Dendritic cell treated with granulocyte-macrophage colony-stimulating factor and Interleukin-4, amounts not matched to agents 40 ng/mL and 50 ng/mL, for 4 days (primary cell): ENCODE data around the gene LRRC7.

Source experiments
- H3K27ac Mint-ChIP-seq: one replicate; pipeline ENCODE4 v1.8.0; 2022; ENCODE audit warnings: mild to moderate bottlenecking, mixed read lengths
- H3K27me3 Mint-ChIP-seq: one replicate; pipeline ENCODE4 v1.8.0; 2022; ENCODE audit warnings: mild to moderate bottlenecking, mixed read lengths
- H3K36me3 Mint-ChIP-seq: one replicate; pipeline ENCODE4 v1.8.0; 2022; ENCODE audit warnings: low read depth, mixed read lengths
- H3K4me1 Mint-ChIP-seq: one replicate; pipeline ENCODE4 v1.8.0; 2022; ENCODE audit warnings: low read depth, mixed read lengths
- H3K4me3 Mint-ChIP-seq: one replicate; pipeline ENCODE4 v1.8.0; 2022; ENCODE audit warnings: mild to moderate bottlenecking, moderate library complexity, mixed read lengths
- H3K9me3 Mint-ChIP-seq: one replicate; pipeline ENCODE4 v1.8.0; 2022; ENCODE audit warnings: mixed read lengths
- intact Hi-C: fragments of 100-400 bp; cut with micrococcal nuclease; formaldehyde crosslinking; loops from one replicate; pipeline ENCODE4 v1.15.0; 2022

The LRRC7 gene

GRCh38 chr1:69976896-69977295, 409.2 kb downstream of the LRRC7 start:
- Mint-ChIP-seq H3K27me3 (no peaks in the 10 kb centered on the region), H3K4me1 (no peaks in the 10 kb centered on the region), H3K4me3 (no peak overlapping the region), H3K27ac (no peak overlapping the region), H3K36me3 (no peaks in the 10 kb centered on the region), H3K9me3 (no peaks in the 10 kb centered on the region)
- intact Hi-C loops: no loop called here

- Mint-ChIP-seq H3K27me3 (no peaks in the 10 kb centered on the region), H3K36me3 (no peaks in the 10 kb centered on the region), H3K27ac (no peak overlapping the region), H3K4me3 (no peak overlapping the region), H3K4me1 (no peaks in the 10 kb centered on the region), H3K9me3 (peaks cover 10% of the 10 kb centered on the region)
- intact Hi-C loops: no loop called here
These were observed 415.3 kb downstream of the LRRC7 start for GRCh38 chr1:69982992-69983391.

- no peaks in the 10 kb centered on the region for H3K36me3 Mint-ChIP-seq
- H3K4me3 Mint-ChIP-seq: no peak overlapping the region
- intact Hi-C loops: no loop called here
- no peaks in the 10 kb centered on the region for H3K27me3 Mint-ChIP-seq
- peaks cover 10% of the 10 kb centered on the region for H3K9me3 Mint-ChIP-seq
- H3K4me1 Mint-ChIP-seq: peaks cover 6% of the 10 kb centered on the region
- no peak overlapping the region for H3K27ac Mint-ChIP-seq
These were observed 417.7 kb downstream of the LRRC7 start for GRCh38 chr1:69985376-69985775.

GRCh38 chr1:69985901-69986439, 418.2 kb downstream of the LRRC7 start:
- Mint-ChIP-seq H3K4me3 (no peak overlapping the region), H3K27ac (no peak overlapping the region), H3K9me3 (peaks cover 10% of the 10 kb centered on the region), H3K36me3 (no peaks in the 10 kb centered on the region), H3K4me1 (peaks cover 6% of the 10 kb centered on the region), H3K27me3 (no peaks in the 10 kb centered on the region)
- intact Hi-C loops: no loop called here

GRCh38 chr1:69987881-69988280, 420.2 kb downstream of the LRRC7 start:
- peaks cover 6% of the 10 kb centered on the region for H3K4me1 Mint-ChIP-seq
- no peak overlapping the region for H3K27ac Mint-ChIP-seq
- no peak overlapping the region for H3K4me3 Mint-ChIP-seq
- no peaks in the 10 kb centered on the region for H3K36me3 Mint-ChIP-seq
- peaks cover 10% of the 10 kb centered on the region for H3K9me3 Mint-ChIP-seq
- intact Hi-C loops: no loop called here
- H3K27me3 Mint-ChIP-seq: no peaks in the 10 kb centered on the region

- no peak overlapping the region for H3K4me3 Mint-ChIP-seq
- H3K27me3 Mint-ChIP-seq: no peaks in the 10 kb centered on the region
- H3K4me1 Mint-ChIP-seq: peaks cover 6% of the 10 kb centered on the region
- H3K36me3 Mint-ChIP-seq: no peaks in the 10 kb centered on the region
- intact Hi-C loops: no loop called here
- H3K9me3 Mint-ChIP-seq: no peaks in the 10 kb centered on the region
- no peak overlapping the region for H3K27ac Mint-ChIP-seq
These were observed 423.9 kb downstream of the LRRC7 start for GRCh38 chr1:69991644-69992043.

GRCh38 chr1:69992594-69992993, 424.9 kb downstream of the LRRC7 start:
- H3K4me1 Mint-ChIP-seq: peaks cover 6% of the 10 kb centered on the region
- no peaks in the 10 kb centered on the region for H3K9me3 Mint-ChIP-seq
- H3K36me3 Mint-ChIP-seq: no peaks in the 10 kb centered on the region
- no peak overlapping the region for H3K27ac Mint-ChIP-seq
- H3K4me3 Mint-ChIP-seq: no peak overlapping the region
- intact Hi-C loops: no loop called here
- H3K27me3 Mint-ChIP-seq: no peaks in the 10 kb centered on the region

- Mint-ChIP-seq H3K27me3 (no peaks in the 10 kb centered on the region), H3K4me1 (peaks cover 2% of the 10 kb centered on the region), H3K27ac (no peak overlapping the region), H3K36me3 (no peaks in the 10 kb centered on the region), H3K9me3 (no peaks in the 10 kb centered on the region), H3K4me3 (no peak overlapping the region)
- intact Hi-C loops: no loop called here
These were observed 426.1 kb downstream of the LRRC7 start for GRCh38 chr1:69993810-69994209.

- Mint-ChIP-seq H3K36me3 (no peaks in the 10 kb centered on the region), H3K9me3 (no peaks in the 10 kb centered on the region), H3K4me1 (no peaks in the 10 kb centered on the region), H3K27me3 (no peaks in the 10 kb centered on the region), H3K4me3 (no peak overlapping the region), H3K27ac (no peak overlapping the region)
- intact Hi-C loops: no loop called here
These were observed 426.5 kb downstream of the LRRC7 start for GRCh38 chr1:69994241-69994640.

GRCh38 chr1:69998847-69999246, 431.1 kb downstream of the LRRC7 start:
- intact Hi-C loops: no loop called here
- Mint-ChIP-seq H3K9me3 (no peaks in the 10 kb centered on the region), H3K27me3 (no peaks in the 10 kb centered on the region), H3K36me3 (no peaks in the 10 kb centered on the region), H3K4me1 (peaks cover 7% of the 10 kb centered on the region), H3K27ac (no peak overlapping the region), H3K4me3 (no peak overlapping the region)

GRCh38 chr1:70003211-70003908, 435.6 kb downstream of the LRRC7 start:
- Mint-ChIP-seq H3K4me3 (no peak overlapping the region), H3K27ac (no peak overlapping the region), H3K9me3 (no peaks in the 10 kb centered on the region), H3K4me1 (peaks cover 7% of the 10 kb centered on the region), H3K36me3 (no peaks in the 10 kb centered on the region), H3K27me3 (no peaks in the 10 kb centered on the region)
- intact Hi-C loops: no loop called here

- no peaks in the 10 kb centered on the region for H3K36me3 Mint-ChIP-seq
- intact Hi-C loops: no loop called here
- H3K4me3 Mint-ChIP-seq: no peak overlapping the region
- H3K4me1 Mint-ChIP-seq: peaks cover 7% of the 10 kb centered on the region
- no peaks in the 10 kb centered on the region for H3K27me3 Mint-ChIP-seq
- H3K27ac Mint-ChIP-seq: no peak overlapping the region
- no peaks in the 10 kb centered on the region for H3K9me3 Mint-ChIP-seq
These were observed 437.8 kb downstream of the LRRC7 start for GRCh38 chr1:70005386-70006034.

- Mint-ChIP-seq H3K27me3 (no peaks in the 10 kb centered on the region), H3K9me3 (no peaks in the 10 kb centered on the region), H3K4me1 (no peaks in the 10 kb centered on the region), H3K4me3 (no peak overlapping the region), H3K27ac (no peak overlapping the region), H3K36me3 (no peaks in the 10 kb centered on the region)
- intact Hi-C loops: no loop called here
These were observed 440.9 kb downstream of the LRRC7 start for GRCh38 chr1:70008660-70009059.

- no peaks in the 10 kb centered on the region for H3K4me1 Mint-ChIP-seq
- intact Hi-C loops: no loop called here
- no peaks in the 10 kb centered on the region for H3K27me3 Mint-ChIP-seq
- no peaks in the 10 kb centered on the region for H3K9me3 Mint-ChIP-seq
- H3K27ac Mint-ChIP-seq: no peak overlapping the region
- no peak overlapping the region for H3K4me3 Mint-ChIP-seq
- no peaks in the 10 kb centered on the region for H3K36me3 Mint-ChIP-seq
These were observed 450.0 kb downstream of the LRRC7 start for GRCh38 chr1:70017770-70018169.

- Mint-ChIP-seq H3K27me3 (no peaks in the 10 kb centered on the region), H3K4me1 (no peaks in the 10 kb centered on the region), H3K4me3 (no peak overlapping the region), H3K36me3 (no peaks in the 10 kb centered on the region), H3K9me3 (no peaks in the 10 kb centered on the region), H3K27ac (no peak overlapping the region)
- intact Hi-C loops: no loop called here
These were observed 456.6 kb downstream of the LRRC7 start for GRCh38 chr1:70024272-70024671.
